GM20000 (cell line): Measurements from ENCODE around the gene IRF6.

Experiments
- DNase-seq: peaks from one replicate; pipeline ENCODE4 v3.0.0; 2012; ENCODE audit warnings: low spot score
- TF ChIP-seq, protein P1 (sequence below): IDR thresholded peaks from 2 replicates; pipeline ENCODE4 v1.5.1; 2012; ENCODE audit warnings: mild to moderate bottlenecking, control low read depth; ENCODE audit errors: extremely low read depth, missing control alignments

The IRF6 gene

DNA sequence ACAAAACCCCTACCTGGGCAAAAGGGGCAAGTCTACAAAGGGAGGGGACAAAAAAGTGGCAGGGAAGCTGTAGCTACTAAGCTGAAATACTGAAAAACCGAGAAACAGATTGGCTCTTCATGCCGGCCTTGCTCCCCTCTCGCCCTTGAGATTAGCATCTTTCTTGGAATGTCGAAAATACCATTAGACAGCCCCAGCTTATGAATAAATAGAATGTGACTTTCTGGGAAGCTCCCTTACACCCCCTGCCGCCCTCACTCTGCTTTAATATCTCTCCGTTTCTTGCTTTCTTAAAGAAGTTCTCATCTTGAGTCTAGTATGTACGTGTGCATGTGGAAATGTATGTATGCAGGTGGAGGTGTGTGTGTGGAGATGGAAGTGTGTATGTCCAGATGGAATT, 36.0 kb downstream of the IRF6 start:
- TF ChIP-seq, protein P1, sequence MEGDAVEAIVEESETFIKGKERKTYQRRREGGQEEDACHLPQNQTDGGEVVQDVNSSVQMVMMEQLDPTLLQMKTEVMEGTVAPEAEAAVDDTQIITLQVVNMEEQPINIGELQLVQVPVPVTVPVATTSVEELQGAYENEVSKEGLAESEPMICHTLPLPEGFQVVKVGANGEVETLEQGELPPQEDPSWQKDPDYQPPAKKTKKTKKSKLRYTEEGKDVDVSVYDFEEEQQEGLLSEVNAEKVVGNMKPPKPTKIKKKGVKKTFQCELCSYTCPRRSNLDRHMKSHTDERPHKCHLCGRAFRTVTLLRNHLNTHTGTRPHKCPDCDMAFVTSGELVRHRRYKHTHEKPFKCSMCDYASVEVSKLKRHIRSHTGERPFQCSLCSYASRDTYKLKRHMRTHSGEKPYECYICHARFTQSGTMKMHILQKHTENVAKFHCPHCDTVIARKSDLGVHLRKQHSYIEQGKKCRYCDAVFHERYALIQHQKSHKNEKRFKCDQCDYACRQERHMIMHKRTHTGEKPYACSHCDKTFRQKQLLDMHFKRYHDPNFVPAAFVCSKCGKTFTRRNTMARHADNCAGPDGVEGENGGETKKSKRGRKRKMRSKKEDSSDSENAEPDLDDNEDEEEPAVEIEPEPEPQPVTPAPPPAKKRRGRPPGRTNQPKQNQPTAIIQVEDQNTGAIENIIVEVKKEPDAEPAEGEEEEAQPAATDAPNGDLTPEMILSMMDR, result no peak
- DNase-seq, result no peak

DNA sequence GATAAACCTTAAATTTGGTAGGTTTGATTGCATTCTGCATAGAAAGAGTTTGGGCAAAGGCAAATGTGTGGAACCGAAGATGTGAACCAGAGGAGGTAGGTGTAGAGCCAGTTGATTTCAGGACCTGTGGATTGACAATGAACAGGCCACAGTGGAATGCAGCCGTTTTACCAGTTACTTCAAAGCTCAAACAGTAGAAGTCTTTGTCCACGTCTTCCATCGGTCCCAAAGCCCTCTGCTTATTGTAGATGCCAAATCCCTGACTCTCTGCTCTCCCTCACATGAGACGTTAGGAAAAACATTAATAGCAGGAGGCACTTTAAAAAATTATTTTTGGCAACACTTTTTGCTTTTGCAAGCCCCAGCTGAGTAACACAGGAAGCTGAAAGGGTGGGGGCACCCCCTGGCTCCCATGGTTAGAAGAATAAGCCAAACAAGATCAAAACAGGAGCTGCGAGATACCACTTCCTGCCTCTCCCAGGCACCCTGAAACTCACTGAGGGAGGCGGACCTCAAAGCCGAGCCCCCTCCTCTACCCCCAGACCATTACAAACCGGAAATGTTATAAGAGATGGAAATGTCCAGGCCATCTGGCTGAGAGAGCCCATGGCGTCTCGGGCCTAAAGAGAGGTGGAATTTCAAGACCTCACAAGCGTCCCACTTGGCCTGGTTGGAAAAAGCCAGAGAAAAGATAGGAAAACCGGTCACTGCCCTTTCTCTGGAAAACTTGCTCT, 36.6 kb downstream of the IRF6 start:
- DNase-seq, result peak; percentile 74
- TF ChIP-seq, protein P1, result no peak

DNA sequence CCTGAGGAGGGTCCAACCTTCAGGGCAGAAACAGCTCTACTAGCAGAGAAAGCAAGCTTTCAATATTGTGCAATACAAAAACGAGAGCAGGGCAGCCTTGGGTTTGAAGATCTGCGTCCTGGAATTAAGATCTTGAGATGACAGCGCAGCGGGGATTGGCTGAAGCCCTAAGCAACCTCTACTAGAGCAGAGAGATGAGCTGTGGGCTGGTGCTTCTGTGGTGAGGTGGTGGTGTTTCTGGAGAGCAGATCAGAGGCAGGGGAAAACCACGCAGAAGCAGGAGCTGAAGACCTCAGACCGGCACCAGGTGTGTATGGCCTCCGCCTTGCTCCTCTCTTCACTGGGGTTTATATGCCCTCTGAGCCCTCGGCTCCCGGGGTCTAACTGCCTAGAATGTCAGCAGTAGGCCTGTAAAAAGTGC, 37.6 kb downstream of the IRF6 start:
- DNase-seq, result peak; percentile 79
- TF ChIP-seq, protein P1, result no peak

DNA sequence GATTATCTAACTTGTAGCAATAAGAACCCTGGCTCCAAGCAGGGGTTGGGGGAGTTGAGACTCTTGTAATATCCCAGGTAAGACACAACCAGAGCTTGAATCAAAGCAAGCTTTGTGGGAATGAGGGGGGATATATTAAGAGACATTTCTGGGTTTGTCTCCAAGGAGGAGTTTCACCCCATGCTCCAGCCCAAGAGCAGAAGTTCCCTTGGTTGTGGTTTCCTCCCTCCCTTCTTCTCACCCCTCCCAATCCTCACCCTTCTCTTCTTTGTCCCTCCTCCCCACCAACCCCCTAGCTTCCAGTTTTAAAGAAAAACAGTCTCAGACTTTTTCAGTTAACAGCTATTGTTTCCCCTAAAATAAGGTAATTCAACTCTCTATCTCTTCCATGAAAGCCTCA, 38.2 kb downstream of the IRF6 start:
- TF ChIP-seq, protein P1, result no peak
- DNase-seq, result no peak

DNA sequence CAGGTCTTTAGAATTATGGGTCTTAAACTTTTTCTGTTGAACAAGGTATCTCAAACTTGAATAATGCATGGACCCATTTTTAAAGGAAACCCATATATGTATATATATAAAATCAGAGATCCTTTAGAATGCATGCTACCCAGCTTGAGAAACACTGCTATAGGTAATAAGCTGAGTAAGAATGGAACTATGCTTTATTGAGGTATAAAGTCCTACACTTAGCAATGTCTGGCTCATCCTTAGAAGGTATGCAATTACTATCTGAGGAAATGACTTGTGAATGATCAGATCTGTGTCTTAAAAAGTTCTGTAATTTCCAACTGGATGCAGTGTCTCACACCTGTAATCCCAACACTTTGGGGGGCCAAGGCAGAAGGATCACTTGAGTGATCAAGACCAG, 38.8 kb downstream of the IRF6 start:
- TF ChIP-seq, protein P1, result no peak
- DNase-seq, result no peak

DNA sequence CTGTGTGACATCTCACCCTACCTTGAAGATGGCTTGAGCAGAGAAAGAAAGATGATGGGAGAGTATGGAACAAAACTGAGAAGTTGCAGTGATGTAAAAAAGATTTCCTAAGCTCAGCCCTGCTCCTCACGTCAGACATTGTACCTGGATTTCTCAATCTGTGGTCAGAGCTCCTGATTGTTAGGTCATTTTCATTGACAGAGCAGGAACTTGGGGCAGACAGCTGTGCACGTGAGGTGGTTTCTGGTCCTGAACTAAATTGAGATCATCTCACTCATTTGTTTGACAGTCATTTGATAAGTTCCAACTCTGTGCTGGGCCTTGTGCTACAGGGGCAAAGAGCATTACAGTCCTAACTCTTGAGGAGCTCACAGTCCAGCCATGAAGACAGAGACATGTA, 39.9 kb downstream of the IRF6 start:
- TF ChIP-seq, protein P1, result no peak
- DNase-seq, result no peak

DNA sequence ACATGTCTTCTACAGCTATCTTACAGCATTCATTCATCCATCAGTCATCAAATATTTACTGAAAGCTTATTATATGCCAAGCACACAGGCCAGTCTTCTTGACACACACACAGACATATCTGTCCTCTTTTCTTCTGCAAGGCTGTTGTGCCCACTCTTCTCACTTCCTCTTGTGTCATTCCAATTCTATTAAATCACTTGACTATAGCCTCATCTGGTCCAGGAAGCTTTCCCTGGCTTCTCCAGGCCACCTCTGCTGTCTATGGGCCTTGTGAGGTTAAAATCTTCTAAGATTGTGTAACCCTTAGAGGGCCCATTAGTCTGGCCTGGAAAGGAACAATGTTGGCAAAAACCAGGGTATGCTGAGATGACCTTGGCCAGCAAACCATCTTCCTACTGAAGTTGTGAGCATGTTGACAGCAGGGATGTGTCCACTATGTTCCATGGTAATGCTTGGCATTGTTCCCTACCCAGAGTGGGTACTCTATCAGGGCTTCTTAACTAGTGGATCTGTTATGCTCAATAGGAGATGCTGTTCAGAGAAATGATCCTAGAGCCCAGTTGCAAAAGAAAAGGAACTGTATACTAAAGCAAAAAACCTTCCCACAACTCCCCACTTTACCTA, 44.8 kb downstream of the IRF6 start:
- TF ChIP-seq, protein P1, result no peak
- DNase-seq, result no peak
